Upper lobe of right lung (tissue), 1 donor: ENCODE data around the gene ADAMTSL1. TPM values are rescaled to one million over a fixed set of nuclear protein-coding genes. Genes with fewer than 3 reads are reported as not detected.

Experiments used
- ATAC-seq: fragments of 200-7000 bp; cut with Tn5 transposase; one replicate; pipeline ENCODE4 v1.9.1; 2020; ENCODE audit warnings: mild to moderate bottlenecking, moderate library complexity
- DNase-seq: peaks from one replicate; pipeline ENCODE4 v3.0.0-alpha.2; 2020
- H3K27ac ChIP-seq: fragments of 200-600 bp; one replicate; pipeline ENCODE4 v1.8.0; 2022
- H3K27me3 ChIP-seq: fragments of 200-600 bp; one replicate; pipeline ENCODE4 v1.8.0; 2022; ENCODE audit warnings: mild to moderate bottlenecking
- H3K36me3 ChIP-seq: fragments of 200-600 bp; one replicate; pipeline ENCODE4 v1.8.0; 2022
- H3K4me1 ChIP-seq: fragments of 200-600 bp; one replicate; pipeline ENCODE4 v1.8.0; 2022
- H3K4me3 ChIP-seq: fragments of 200-600 bp; one replicate; pipeline ENCODE4 v1.8.0; 2022; ENCODE audit warnings: mild to moderate bottlenecking
- H3K9me3 ChIP-seq: fragments of 200-600 bp; one replicate; pipeline ENCODE4 v1.8.0; 2022
- intact Hi-C: fragments of 100-400 bp; cut with DNase I; formaldehyde crosslinking; loops from one replicate; pipeline ENCODE4 v1.11.0; 2022
- total RNA-seq: library from RNA; stranded (reverse); fragmentation: NEBNext Ultra II Directional; extraction: Animal tissue kit (Norgen Biotek cat#: 25700); gene quantifications from one replicate; pipeline ENCODE4 v1.2.1, GENCODE V29; 2021
- TF ChIP-seq, protein P1 (sequence below): fragments of 200-600 bp; IDR thresholded peaks from one replicate; pipeline ENCODE4 v1.8.0; 2022; ENCODE audit warnings: antibody characterized with exemption
- donor health status: DM: no; HTN: yes; CAD: no; lungs with severe emphysema.

Gene ADAMTSL1
- total RNA-seq, 1 donor from 2014 or later, result 7.3 TPM

DNA sequence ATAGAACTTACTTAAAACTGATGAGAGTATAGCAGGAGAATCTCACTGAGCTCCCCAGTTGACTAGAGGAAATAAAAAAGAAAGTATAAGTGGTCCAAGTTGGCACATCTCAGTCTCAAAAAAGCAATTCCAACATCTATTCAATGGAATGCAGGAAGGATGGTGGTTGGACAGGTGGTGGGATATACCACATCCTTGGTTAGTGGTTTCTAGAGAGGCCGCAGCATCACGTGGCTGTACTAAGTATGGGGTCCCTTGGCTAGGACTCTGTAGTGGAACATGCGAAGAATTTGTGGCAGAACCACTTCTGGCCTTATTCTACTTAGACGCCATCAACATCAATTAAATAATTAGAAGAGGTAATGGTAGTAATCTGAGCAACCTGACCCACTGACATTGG lies 326.6 kb downstream of the ADAMTSL1 start:
- H3K36me3 ChIP-seq, result no peaks in the 10 kb centered on the region
- H3K4me3 ChIP-seq, result no peak overlapping the region
- H3K27ac ChIP-seq, result no peak overlapping the region
- intact Hi-C loops, result no loop called here
- H3K9me3 ChIP-seq, result no peaks in the 10 kb centered on the region
- no peaks in the 10 kb centered on the region for H3K4me1 ChIP-seq
- DNase-seq (no peak), ATAC-seq (no peak)
- H3K27me3 ChIP-seq, result no peaks in the 10 kb centered on the region
- TF ChIP-seq, protein P1, sequence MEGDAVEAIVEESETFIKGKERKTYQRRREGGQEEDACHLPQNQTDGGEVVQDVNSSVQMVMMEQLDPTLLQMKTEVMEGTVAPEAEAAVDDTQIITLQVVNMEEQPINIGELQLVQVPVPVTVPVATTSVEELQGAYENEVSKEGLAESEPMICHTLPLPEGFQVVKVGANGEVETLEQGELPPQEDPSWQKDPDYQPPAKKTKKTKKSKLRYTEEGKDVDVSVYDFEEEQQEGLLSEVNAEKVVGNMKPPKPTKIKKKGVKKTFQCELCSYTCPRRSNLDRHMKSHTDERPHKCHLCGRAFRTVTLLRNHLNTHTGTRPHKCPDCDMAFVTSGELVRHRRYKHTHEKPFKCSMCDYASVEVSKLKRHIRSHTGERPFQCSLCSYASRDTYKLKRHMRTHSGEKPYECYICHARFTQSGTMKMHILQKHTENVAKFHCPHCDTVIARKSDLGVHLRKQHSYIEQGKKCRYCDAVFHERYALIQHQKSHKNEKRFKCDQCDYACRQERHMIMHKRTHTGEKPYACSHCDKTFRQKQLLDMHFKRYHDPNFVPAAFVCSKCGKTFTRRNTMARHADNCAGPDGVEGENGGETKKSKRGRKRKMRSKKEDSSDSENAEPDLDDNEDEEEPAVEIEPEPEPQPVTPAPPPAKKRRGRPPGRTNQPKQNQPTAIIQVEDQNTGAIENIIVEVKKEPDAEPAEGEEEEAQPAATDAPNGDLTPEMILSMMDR, result no peak

DNA sequence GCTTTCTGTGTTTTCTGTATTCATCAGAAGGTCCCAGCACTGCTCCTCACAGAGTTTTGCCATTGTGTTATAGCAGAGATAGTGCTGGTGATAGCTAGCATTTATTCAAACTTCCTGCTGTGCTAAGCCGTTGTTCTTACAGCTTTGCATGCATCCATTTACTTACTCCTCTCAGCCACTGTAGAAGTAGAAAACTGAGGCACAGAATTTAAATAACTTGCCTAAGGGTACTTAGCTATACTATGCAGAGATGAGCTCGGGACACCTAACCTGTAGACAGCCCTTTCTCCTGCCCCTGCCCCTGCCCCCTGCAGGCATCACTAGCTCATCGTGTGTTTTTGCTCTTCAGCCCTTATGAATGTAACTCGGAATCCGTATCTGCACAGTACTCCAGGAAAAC lies 331.4 kb downstream of the ADAMTSL1 start:
- Histone ChIP-seq H3K27ac (no peak overlapping the region), H3K4me3 (no peak overlapping the region), H3K4me1 (no peaks in the 10 kb centered on the region), H3K27me3 (no peaks in the 10 kb centered on the region), H3K9me3 (no peaks in the 10 kb centered on the region), H3K36me3 (no peaks in the 10 kb centered on the region)
- intact Hi-C loops, result no loop called here
- ATAC-seq (no peak), DNase-seq (no peak)
- TF ChIP-seq, protein P1, result no peak

DNA sequence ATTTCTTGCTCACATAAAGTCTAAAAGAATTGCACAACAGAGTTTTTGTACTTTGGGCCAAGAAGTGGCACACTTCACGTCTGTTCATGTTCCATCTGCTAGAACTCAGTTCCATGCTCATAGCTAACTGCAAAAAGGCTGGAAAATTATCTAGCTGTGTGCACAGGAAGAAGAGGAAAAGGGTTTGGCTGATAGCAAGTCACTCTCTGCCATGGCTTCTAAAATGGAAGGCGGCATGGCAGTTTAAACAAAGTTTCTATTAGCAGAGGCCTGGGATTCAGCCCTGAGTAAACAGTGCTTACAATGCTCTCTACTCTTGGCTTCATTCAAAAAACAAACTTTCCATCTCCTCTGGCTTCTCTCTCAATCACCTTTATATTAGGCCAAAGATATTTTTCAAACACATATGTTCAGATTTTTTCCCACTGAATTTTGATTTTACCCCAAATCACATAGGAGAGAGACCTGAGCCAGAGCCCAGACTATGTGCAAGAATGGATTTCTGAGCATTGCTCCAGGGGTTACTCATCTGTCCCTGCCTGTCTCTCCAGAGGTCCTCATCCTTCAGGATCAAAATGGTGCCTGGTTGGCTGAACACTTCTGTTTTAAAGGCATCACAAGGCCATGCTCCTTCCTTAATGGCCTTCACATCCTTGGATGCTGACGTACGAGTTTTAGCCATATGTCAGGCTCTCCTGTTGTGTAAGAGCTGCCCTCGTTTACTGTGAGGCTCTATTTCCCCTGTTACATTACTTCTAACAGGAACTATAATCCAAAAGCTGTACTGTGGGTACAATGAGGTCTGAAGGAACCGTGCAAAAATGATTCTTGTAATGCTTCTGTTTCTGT lies 332.5 kb downstream of the ADAMTSL1 start:
- no peak overlapping the region for H3K4me3 ChIP-seq
- no peak overlapping the region for H3K27ac ChIP-seq
- intact Hi-C loops, result no loop called here
- TF ChIP-seq, protein P1, result no peak
- ATAC-seq (no peak), DNase-seq (no peak)
- H3K9me3 ChIP-seq, result no peaks in the 10 kb centered on the region
- no peaks in the 10 kb centered on the region for H3K27me3 ChIP-seq
- H3K4me1 ChIP-seq, result no peaks in the 10 kb centered on the region
- no peaks in the 10 kb centered on the region for H3K36me3 ChIP-seq

DNA sequence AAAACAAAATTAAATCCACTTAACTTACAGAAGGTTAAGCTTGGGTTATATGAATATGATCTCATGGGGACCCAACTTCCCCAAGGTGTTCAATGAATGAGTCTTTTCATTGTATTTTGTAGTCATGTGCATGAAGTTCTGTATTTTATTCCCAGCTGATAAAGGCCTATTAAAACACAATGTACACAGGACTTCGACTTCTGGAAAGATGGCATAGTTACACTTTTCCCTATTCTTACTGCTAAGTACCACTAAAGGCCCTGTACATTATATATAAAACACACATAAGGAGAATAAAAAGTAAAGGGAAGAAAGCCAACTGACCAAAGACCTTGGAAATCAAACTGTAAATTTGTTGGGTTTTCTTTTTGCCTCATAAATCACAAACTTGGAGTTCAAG lies 336.6 kb downstream of the ADAMTSL1 start:
- Histone ChIP-seq H3K9me3 (no peaks in the 10 kb centered on the region), H3K27ac (no peak overlapping the region), H3K27me3 (no peaks in the 10 kb centered on the region), H3K4me3 (no peak overlapping the region), H3K4me1 (no peaks in the 10 kb centered on the region), H3K36me3 (no peaks in the 10 kb centered on the region)
- ATAC-seq, result no peak
- TF ChIP-seq, protein P1, result no peak
- intact Hi-C loops, result no loop called here
- DNase-seq, result no peak

DNA sequence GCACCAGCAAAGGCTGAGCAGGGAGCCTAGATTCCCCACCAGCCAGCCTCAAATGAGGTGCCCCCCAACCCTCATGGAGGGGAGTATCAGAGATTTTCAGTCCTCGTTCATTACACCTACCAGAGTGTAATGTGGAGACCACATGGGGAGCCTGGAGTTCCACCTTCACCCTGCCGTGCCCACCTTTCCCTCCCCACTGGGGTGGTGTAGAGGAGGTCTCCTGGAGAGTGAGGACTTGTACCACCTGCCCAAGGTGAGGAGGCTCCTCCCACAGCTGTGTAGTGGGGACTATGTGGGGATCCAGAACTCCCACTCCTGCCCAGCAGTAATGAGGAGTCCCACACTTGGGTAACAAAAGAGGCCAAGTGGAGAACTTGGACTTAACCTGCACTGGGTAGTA lies 337.2 kb downstream of the ADAMTSL1 start:
- no peaks in the 10 kb centered on the region for H3K4me1 ChIP-seq
- no peaks in the 10 kb centered on the region for H3K27me3 ChIP-seq
- intact Hi-C loops, result no loop called here
- no peaks in the 10 kb centered on the region for H3K36me3 ChIP-seq
- TF ChIP-seq, protein P1, result no peak
- no peak overlapping the region for H3K27ac ChIP-seq
- no peaks in the 10 kb centered on the region for H3K9me3 ChIP-seq
- ATAC-seq (no peak), DNase-seq (no peak)
- H3K4me3 ChIP-seq, result no peak overlapping the region

DNA sequence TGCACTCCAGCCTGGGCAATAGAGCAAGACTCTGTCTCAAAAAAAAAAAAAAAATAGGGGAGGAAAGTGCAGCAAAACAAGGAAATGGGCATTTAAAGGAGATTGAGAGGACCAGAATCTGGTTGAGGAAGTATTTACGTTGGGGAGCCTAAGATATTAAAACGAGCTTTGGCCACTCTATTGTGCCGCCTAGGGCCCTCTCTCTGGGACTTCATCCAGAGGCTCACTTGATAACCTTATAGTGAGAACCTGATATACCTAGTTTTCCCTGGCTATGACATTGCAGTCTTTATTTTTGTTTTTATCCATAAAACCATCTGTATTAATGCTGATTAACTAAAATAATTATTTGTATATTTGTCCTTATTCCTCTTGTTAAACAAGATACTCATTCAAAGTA lies 345.5 kb downstream of the ADAMTSL1 start:
- Histone ChIP-seq H3K4me3 (no peak overlapping the region), H3K9me3 (no peaks in the 10 kb centered on the region), H3K27me3 (no peaks in the 10 kb centered on the region), H3K27ac (no peak overlapping the region), H3K4me1 (no peaks in the 10 kb centered on the region), H3K36me3 (no peaks in the 10 kb centered on the region)
- intact Hi-C loops, result no loop called here
- TF ChIP-seq, protein P1, result no peak
- ATAC-seq (no peak), DNase-seq (no peak)
